Measurements from ENCODE around the gene DIP2C. TPM values are rescaled to one million over a fixed set of nuclear protein-coding genes. Genes with fewer than 3 reads are reported as not detected.

The DIP2C gene
- total RNA-seq, 1 donor from 2014 or later, result 16.7 TPM

- DNase-seq, result no peak
Observed at GRCh38 chr10:389261-389790, 300.1 kb downstream of the DIP2C start.

- no peak for DNase-seq
Observed at GRCh38 chr10:388661-389045, 300.8 kb downstream of the DIP2C start.

GRCh38 chr10:387909-388660 is 301.4 kb downstream of the DIP2C start:
- no peak for DNase-seq

- DNase-seq, result no peak
Observed at GRCh38 chr10:387593-387891, 301.9 kb downstream of the DIP2C start.

- no peak for DNase-seq
Observed at GRCh38 chr10:386771-387592, 302.5 kb downstream of the DIP2C start.

- no peak for DNase-seq
Observed at GRCh38 chr10:385571-386300, 303.7 kb downstream of the DIP2C start.

GRCh38 chr10:384538-385305 is 304.7 kb downstream of the DIP2C start:
- DNase-seq, result no peak

- no peak for DNase-seq
Observed at GRCh38 chr10:383519-383918, 305.9 kb downstream of the DIP2C start.

GRCh38 chr10:381805-382204 is 307.7 kb downstream of the DIP2C start:
- no peak for DNase-seq

GRCh38 chr10:381346-381745 is 308.1 kb downstream of the DIP2C start:
- no peak for DNase-seq

GRCh38 chr10:380313-380940 is 309.0 kb downstream of the DIP2C start:
- DNase-seq, result no peak

- no peak for DNase-seq
Observed at GRCh38 chr10:378930-379704, 310.4 kb downstream of the DIP2C start.

GRCh38 chr10:378230-378929 is 311.1 kb downstream of the DIP2C start:
- no peak for DNase-seq

GRCh38 chr10:377228-377627 is 312.2 kb downstream of the DIP2C start:
- no peak for DNase-seq

GRCh38 chr10:375815-376505 is 313.5 kb downstream of the DIP2C start:
- peak; percentile 5 for DNase-seq

- no peak for DNase-seq
Observed at GRCh38 chr10:374354-374753, 315.1 kb downstream of the DIP2C start.

- DNase-seq, result no peak
Observed at GRCh38 chr10:373526-374309, 315.8 kb downstream of the DIP2C start.

- no peak for DNase-seq
Observed at GRCh38 chr10:373015-373414, 316.5 kb downstream of the DIP2C start.

- DNase-seq, result no peak
Observed at GRCh38 chr10:372566-372965, 316.9 kb downstream of the DIP2C start.
